NCI-H2029 treated with DMSO at 0.1 percent for 48 hours (cell line): Measurements from ENCODE around the gene DLL3.

Experiments used
- DNase-seq: peaks from one replicate; lab custom pipeline; 2025; lab: John Stamatoyannopoulos, UW

DLL3 gene

DNA sequence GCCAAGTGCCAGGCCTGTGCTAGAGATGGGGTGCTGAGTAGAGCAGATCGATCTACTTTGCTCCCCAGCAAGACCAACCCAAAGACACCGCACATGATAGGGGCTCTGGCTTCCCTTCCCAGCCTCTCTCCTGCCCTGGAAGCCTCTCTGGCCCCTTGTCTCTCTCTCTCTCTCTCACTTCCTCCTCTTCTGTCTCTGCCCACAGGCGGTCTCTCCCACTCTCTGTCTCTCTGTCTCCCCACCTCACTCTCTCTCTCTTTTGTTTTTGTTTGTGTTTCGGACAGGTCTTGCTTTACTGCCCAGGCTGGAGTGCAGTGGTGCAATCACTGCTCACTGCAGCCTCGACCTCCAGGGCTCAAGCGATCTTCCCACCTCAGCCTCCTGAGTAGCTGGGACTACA is 17.5 kb downstream of the DLL3 start:
- no peak for DNase-seq

DNA sequence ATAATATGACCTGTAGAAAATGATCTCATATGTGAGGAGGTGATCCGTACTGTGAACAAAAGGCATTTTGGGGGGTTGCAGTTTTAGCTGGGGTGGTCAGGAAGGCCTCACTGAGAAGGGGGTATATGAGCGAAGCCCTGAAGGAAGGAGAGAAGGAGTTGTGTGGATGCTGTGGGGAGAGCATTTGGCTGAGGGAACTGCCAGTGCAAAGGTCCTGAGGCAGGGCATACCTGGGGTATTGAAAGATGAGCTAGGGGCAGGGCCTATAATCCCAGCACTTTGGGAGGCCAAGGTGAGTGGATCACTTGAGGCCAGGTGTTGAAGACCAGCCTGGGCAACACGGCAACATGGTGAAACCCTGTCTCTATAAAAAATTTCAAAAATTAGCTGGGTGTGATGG is 18.7 kb downstream of the DLL3 start:
- no peak for DNase-seq

DNA sequence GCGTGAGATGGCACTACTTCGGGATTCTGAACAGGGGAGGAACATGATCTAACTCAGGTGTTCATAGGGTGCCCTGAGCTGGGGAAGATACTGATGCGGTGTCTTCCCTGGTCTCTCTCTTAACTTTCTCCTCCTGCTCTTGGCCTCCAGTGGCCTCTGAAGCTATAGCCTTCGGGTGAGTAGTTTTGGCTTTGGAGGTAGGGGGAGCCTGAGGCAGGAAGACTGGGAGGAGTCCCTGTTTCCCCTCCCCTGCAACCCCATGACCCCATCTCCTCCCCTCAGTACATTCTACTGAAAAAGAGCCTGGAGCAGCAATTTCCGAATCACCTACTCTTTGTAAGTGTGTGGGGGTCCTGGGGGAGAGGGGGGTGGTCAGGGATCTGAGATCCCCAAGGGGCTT is 19.7 kb downstream of the DLL3 start:
- DNase-seq, result no peak

GRCh38 chr19:39518975-39519374 is 20.2 kb downstream of the DLL3 start:
- no peak for DNase-seq

- no peak for DNase-seq
Observed at GRCh38 chr19:39520541-39521484, 22.1 kb downstream of the DLL3 start.

DNA sequence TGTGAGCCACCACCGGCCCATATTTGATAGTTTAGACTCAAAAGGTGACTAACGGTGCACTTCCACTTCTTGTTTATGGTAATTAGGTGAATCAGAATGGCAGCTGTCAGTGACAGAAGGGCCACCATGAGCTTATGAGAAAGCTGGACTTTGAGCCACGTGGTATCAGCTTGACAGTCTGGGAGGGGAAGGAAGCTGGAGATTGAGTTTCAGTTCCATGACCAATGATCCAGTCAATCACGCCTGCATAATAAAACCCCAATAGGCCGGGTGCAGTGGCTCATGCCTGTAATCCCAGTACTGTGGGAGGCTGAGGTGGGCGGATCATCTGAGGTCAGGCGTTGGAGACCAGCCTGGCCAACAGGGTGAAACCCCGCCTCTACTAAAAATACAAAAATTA is 25.7 kb downstream of the DLL3 start:
- DNase-seq, result no peak

- DNase-seq, result no peak
Observed at GRCh38 chr19:39525205-39525604, 26.5 kb downstream of the DLL3 start.

DNA sequence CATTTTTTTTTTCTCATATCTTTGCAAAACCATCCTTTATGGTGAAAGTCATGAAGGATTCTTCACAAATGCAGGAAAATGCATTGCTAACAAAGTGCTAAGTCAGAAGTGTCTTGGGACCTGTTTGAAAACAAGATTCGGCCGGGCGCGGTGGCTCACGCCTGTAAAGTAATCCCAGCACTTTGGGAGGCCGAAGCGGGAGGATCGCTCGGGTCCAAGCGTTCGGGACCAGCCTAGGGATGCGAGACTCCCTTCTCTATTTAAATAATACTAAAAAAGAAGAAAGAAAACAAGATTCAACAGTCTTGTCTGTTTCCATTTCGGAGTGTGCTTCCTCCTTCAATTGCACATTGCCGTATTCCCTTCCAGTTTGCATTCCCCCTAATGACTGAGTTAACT is 33.1 kb downstream of the DLL3 start:
- no peak for DNase-seq

GRCh38 chr19:39532233-39533002 is 33.7 kb downstream of the DLL3 start, which contains the start of gene EID2B:
Gene EID2B (minus strand): TSS chr19:39532852. CDS start chr19:39532802, 50 bp downstream.
- DNase-seq, result peak; percentile 96

DNA sequence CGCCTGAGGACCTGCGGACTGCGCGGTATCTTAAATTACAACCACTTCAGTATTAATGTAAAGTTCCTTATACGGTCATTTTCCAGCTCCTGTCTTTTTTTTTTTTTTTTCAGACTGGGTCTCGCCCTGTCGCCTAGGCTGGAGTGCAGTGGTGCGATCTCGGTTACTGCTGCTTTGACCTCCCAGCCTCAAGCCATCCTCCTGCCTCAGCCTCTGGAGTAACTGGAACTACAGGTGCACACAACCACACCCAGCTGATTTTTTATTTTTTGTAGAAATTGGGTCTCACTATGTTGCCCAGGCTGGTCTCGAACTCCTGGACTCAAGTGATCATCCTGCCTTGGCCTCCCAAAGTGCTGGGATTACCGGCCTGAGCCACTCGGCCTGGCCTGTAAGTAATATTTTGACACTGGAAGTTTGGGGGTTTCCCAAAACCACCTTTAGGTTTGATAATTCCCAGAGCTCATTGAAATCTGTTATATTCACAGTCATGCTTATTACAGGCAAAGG is 34.3 kb downstream of the DLL3 start:
- no peak for DNase-seq

- no peak for DNase-seq
Observed at GRCh38 chr19:39533791-39534190, 35.0 kb downstream of the DLL3 start.

- DNase-seq, result no peak
Observed at GRCh38 chr19:39539165-39539517, 40.4 kb downstream of the DLL3 start.

- peak; percentile 86 for DNase-seq
Observed at GRCh38 chr19:39539518-39540332, 41.0 kb downstream of the DLL3 start, which contains the start of gene EID2. Gene EID2 (minus strand): TSS chr19:39540161. CDS start chr19:39540079, 82 bp downstream.

DNA sequence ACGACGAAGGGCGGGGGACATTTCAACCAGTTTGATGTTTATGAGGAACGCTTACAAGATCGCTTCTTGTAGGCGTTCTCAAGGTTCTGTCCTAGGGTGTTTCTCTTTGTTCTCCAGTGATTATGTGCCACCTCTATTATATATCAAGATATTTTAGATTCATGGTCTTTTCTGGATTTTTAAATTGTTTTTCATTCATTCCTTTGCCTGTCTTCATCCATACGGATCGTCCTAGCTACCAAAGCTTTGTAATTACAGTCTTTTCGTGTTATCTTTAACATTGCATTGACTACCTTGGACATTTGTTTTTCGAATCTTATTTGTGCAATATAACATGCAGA is 41.6 kb downstream of the DLL3 start:
- no peak for DNase-seq

DNA sequence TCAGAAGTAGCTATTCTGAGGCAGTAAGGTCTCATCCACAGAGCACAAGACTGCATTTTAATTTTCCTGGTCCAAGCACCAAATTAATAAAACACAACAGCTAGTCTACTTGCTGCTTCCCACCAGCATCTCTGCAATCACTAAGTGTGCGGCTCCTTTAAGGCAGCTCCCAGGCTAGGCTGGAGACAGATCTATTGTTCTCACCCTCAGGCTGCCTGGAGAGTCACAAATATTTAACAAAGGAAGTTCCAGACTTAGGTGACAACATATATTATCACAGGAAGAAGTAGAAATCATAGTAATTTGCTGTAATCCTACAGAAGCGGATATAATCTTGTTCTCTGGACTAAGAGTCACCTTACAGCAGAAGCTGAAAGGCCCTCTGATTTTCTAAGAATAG is 43.5 kb downstream of the DLL3 start:
- DNase-seq, result no peak

GRCh38 chr19:39543477-39543857 is 44.7 kb downstream of the DLL3 start:
- no peak for DNase-seq

DNA sequence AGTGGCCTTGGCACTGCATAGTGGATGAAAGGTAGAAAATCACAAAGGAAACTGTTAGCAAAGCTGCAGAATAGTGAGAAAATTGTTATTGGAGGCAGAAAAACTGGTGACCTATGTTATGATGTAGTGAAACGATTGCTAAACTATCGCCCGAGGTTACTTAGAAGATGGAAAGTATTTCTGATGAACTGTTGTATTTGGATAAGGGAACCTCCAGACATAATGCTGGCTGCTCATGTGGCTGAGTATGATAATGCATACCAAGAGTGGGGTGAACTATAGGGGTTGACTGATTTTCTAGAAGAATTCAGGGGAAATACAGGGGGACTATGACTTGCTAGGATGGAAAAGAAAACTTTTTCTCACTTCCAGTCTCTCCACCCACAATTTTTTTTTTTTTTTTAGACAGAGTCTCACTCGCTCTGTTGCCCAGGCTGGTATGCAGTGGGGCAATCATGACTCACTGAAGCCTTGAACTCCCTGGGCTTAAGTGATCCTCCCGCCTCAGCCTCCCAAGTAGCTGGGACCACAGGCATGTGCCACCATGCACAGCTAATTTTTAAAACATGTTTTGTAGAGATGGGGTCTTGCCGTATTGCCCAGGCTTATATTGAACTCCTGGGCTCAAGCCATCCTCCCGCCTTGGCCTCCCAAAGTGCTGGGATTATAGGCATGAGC is 45.6 kb downstream of the DLL3 start:
- DNase-seq, result no peak

GRCh38 chr19:39544911-39545310 is 46.2 kb downstream of the DLL3 start:
- DNase-seq, result no peak

GRCh38 chr19:39546599-39546998 is 47.9 kb downstream of the DLL3 start:
- DNase-seq, result no peak

GRCh38 chr19:39550197-39550596 is 51.5 kb downstream of the DLL3 start:
- DNase-seq, result no peak

GRCh38 chr19:39553082-39553652 is 54.4 kb downstream of the DLL3 start:
- DNase-seq, result no peak
